GM18873 (cell line): ENCODE results near the gene POR.
"Not testable (repeated sequence)": the region's sequence is repeated elsewhere in the genome, so short reads cannot be mapped to it uniquely, and the experiment has no call there.

Source experiments
- ATAC-seq: cut with Tn5 transposase; IDR thresholded peaks from one replicate; pipeline ENCODE4 v1.9.1; 2021; ENCODE audit warnings: mild to moderate bottlenecking, moderate library complexity, moderate number of reproducible peaks; ENCODE audit not compliant: unreplicated experiment, low FRiP score

Gene POR

GRCh38 chr7:75883265-75883824 lies 31.6 kb upstream of the POR start:
- not testable (repeated sequence) for ATAC-seq

DNA sequence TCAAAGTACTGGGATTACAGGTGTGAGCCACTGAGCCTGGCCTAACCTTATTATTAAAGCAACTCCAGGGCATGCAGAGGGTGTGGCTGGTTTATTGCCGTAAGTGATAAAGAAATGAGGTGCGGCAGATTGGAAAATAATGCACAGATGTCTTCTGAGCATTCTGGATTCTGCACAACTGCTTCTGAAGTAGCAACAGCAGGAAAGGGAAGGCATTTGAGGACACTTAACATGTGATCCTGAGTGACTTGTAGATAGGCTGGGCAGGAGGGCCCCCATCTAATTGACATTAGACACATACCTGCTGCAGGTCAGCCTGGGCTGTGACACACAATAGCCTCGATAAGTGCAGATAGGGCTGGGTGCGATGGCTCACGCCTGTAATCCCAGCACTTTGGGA lies 30.5 kb upstream of the POR start:
- ATAC-seq: no peak

GRCh38 chr7:75885036-75885435 lies 29.9 kb upstream of the POR start:
- ATAC-seq: no peak

GRCh38 chr7:75887669-75888369 lies 27.1 kb upstream of the POR start:
- ATAC-seq: no peak

GRCh38 chr7:75888464-75889222 lies 26.3 kb upstream of the POR start:
- no peak for ATAC-seq

GRCh38 chr7:75889223-75889825 lies 25.6 kb upstream of the POR start:
- ATAC-seq: no peak

DNA sequence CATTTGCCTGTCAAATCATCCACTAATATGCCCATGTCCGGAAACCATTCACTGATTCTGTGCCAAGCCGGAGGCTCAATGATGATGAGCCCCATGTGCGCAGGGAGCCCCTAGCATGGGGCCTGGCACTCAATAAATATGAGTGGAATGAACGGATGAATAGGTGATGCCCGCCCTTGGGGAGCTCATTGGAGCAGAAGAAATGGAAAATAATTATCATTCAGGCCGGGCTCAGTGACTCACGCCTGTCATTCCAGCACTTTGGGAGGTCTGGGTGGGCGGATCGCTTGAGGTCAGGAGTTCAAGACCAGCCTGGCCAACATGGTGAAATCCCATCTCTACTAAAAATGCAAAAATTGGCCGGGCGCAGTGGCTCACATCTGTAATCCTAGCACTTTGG lies 25.1 kb upstream of the POR start:
- ATAC-seq: no peak

DNA sequence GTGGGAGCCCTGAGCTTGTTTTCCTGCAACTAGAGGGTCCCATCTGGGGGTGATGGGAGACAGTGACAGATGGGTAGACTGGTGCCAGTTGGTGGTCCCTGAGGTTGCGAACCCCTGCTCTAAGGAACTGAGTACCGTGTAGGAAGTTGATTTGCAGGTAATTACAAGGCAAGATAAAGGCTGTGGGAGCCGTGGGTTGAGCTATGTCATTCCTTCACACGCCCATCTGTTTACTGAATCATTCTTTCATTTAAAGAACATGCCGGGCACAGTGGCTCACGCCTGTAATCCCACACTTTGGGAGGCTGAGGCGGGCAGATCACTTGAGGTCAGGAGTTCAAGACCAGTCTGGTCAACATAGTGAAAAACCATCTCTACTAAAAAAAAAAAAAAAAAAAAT lies 23.7 kb upstream of the POR start:
- ATAC-seq: not testable (repeated sequence)

DNA sequence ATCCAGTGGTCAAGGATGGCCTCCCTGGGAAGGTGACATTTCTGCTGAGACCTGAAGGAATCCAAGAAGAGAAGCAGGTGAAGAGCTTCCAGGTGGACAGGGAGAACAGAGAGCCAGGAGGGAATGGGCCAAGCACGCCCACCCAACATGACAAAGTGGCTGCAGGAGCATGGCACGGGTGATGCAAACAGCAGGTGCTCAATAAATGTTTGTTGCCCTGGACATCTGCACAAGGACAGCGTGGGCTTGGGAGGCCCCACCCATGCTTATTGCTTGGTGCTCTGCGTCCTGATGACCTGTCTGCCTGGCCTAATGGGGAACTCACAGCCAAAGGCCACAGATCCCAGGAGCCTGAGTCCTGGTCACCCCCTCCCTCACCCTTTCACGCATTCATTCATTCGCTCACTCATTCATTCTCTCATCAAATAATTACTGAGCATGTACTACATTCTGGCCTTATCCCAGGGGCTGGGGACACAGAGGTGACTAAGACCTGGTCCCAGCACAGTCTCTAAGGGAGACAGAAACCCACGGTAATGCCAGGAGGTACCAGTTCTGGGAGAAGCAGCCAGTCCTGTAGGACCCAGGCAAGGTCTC lies 23.0 kb upstream of the POR start:
- no peak for ATAC-seq

DNA sequence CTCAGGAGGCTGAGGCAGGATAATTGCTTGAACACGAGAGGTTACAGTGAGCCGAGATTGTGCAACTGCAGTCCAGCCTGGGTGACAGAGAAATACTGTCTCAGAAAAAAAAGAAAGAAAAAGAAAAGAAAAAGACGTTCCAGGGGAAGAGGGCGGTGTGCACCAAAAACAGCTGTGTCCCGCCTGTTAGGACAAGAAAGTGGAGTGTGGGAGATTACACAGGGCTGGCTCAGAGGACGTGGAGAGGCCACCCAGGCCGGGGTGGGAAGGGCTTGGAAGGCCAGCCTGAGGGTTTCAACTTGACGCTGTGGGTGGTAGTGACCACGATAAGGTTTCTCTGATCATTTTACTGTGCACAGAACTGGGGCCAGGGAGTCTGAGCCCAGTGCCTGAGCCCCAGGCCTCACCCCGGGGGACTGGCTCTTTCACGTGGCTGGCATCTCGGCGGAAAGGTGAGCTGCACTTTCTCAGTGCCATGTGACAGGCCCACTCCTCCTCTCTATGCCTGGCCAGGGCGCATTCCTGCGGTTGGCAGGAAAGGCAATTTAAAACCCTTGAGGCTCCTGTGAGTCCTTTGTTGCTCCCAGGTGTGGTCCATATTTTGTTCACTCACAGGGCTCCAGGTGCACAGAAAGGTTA lies 22.2 kb upstream of the POR start:
- no peak for ATAC-seq

GRCh38 chr7:75896803-75897327 lies 18.1 kb upstream of the POR start:
- ATAC-seq: no peak

- no peak for ATAC-seq
These were observed 14.2 kb upstream of the POR start for GRCh38 chr7:75900617-75901315.

DNA sequence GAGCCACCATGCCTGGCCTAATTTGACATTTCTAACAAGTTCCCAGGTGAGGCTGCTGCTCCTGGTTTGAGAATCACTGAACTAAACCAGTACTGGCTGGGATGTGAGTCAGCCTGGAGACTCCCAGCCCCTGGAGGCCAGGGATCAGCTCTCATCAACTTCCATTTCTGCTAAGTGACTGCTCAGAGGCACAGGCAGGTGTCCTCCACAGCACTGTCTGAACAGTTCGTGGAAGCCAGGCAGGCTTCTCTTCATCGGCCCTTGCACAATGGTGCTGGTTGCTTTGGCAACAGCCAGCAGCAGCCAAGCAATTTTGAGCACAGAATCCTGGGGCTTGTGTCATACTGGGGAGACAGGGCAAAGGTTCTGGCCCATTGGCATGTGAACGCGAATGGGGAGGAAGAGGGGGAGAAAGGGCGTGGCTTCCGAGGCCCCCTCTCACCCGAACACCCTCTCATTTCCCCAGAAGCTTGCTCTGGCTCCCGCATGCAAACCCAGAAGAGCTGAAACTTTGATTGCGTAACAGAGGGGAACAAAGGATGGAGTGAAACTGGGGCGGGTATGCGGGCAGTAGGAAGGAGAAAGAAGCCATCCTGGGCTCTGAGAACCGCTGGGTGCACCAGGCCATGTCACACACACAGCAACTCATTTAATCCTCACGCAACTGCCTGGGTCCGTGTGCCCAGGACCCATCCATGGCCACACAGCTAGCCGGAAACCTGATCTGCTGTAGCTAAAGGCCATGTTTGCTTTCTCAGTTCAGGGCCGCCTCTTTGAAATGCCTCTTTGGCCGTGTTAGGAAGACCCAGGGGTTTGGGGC lies 9.0 kb upstream of the POR start:
- no peak for ATAC-seq

- ATAC-seq: no peak
These were observed 7.8 kb upstream of the POR start for GRCh38 chr7:75906991-75907667.

- not testable (repeated sequence) for ATAC-seq
These were observed 7.3 kb upstream of the POR start for GRCh38 chr7:75907668-75908039.

DNA sequence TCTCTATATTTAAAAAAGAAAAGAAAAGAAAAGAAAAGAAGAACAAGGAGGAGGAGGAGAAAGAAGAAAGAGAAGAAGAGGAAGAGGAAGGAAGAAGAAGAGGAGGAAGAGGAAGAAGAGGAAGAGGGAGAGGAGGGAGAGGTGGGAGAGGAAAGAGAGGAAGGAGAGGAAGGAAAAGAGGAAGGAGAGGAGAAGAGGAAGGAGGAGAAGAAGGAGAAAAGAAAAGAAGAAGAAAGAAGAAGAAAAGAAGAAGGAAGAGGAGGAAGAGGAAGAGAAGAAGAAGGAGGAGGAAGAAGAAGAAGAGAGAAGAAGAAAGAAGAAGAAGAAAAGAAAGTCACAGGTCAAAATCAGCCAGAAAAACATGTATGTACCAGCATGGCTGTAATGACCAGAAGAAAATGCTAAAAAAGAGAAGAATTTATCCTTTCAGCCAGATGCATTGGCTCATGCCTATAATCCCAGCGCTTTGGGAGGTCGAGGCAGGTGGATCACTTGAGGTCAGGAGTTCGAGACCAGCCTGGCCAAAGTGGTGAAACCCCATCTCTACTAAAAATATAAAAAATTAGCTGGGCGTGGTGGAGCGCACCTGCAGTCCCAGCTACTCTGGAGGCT lies 5.3 kb upstream of the POR start:
- no peak for ATAC-seq

DNA sequence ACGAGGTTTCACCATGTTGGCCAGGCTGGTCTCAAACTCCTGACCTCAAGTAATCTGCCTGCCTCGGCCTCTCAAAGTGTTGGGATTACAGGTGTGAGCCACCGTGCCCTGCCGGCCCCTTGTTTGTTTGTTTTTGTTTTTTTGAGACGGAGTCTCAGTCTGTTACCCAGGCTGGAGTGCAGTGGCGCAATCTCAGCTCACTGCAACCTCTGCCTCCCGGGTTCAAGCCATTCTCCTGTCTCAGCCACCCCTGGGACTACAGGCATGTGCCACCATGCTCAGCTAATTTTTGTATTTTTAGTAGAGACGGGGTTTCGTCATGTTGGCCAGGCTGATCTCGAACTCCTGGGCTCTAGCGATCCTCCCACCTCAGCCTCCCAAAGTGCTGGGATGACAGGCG lies 3.8 kb upstream of the POR start:
- ATAC-seq: not testable (repeated sequence)

DNA sequence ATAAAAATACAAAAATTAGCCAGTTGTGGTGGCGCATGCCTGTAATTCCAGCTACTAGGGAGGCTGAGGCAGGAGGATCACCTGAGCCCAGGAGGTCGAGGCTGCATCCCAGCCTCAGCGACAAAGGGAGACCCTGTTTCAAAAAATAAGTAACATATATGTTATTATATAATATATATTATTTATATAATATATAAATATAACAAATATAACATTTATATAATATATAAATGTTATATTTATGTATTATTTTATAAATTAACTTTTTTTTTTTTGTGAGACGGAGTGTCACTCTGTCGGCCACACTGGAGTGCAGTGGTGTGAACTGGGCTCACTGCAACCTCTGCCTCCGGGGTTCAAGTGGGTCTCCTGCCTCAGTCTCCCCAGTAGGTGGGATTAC lies 1.5 kb upstream of the POR start:
- ATAC-seq: no peak
